HG03097 (cell line): ENCODE results near the gene AFAP1.
"Not testable (repeated sequence)": the region's sequence is repeated elsewhere in the genome, so short reads cannot be mapped to it uniquely, and the experiment has no call there.

Experiments used
- ATAC-seq: cut with Tn5 transposase; IDR thresholded peaks from one replicate; pipeline ENCODE4 v1.9.1; 2021; ENCODE audit not compliant: unreplicated experiment, low FRiP score

AFAP1 gene

DNA sequence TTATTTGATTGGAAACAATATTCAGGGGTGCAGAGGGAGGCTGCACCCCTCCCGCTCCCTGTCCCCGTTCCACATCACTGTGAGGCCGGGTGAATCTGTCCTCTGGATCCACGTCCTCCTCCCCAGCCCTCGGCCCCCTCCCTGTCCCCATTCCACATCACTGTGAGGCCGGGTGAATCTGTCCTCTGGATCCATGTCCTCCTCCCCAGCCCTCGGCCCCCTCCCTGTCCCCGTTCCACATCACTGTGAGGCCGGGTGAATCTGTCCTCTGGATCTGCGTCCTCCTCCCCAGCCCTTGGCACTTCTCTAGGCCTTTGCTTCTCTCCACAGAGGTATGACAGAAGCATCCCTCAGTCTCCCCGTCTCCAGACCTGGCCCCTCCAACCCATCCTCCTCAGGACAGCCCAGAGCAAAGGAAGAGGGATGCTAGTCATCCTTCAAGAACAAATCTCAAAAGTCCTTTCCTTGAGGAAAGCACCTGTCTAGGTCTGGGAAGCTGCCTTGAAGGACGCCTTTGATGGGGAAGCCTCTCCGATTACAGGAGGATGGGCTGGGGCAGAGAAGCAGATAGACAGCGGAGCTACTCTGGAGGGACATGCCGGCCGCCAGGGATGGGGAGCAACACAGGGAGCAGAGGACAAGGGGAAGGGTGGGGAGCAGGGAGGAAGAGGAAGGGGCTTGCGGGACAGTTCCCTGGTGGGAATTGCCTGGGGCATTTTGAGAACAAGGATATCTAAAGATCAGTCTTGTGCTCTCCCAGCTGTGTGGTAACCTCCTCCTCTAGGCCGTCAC is 10.8 kb upstream of the AFAP1 start:
- no peak for ATAC-seq

DNA sequence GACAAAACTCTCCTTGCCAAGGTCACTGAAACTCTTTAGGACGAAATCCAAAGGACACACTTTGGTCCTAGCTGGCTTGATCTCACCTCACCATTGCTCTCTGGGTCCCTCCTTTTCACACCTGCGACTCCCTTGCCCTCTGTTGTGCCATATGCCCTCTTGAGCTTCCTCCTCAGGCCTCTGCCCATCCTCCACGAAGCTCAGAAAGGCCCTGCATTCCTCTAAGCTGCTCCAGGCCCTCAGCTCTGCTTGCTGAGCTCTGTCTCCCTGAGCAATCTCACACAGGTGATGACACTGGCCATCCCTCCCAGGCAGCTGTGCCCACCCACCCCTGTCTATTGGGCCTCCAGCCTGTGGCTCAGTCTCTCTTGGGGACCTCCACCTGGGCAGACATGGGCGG is 10.1 kb upstream of the AFAP1 start:
- no peak for ATAC-seq

DNA sequence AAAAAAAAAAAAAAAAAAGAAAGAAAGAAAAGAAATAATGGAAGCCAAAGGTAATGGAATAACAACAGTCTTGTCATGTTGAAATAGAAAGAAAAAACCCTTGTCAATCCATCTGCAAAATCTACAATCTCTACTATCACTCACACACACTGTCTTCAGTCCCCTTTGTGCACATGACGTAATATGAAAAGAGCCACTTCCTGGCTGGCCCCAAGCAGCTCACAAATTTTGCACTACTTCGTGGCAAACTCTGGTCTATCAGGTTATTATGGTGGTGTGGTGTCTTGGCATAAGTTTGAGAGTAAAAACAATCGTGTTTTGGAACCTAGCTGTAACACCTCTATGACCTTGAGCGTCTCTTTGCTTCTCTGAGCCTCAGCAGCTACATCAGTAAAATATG is 8.3 kb upstream of the AFAP1 start:
- no peak for ATAC-seq

DNA sequence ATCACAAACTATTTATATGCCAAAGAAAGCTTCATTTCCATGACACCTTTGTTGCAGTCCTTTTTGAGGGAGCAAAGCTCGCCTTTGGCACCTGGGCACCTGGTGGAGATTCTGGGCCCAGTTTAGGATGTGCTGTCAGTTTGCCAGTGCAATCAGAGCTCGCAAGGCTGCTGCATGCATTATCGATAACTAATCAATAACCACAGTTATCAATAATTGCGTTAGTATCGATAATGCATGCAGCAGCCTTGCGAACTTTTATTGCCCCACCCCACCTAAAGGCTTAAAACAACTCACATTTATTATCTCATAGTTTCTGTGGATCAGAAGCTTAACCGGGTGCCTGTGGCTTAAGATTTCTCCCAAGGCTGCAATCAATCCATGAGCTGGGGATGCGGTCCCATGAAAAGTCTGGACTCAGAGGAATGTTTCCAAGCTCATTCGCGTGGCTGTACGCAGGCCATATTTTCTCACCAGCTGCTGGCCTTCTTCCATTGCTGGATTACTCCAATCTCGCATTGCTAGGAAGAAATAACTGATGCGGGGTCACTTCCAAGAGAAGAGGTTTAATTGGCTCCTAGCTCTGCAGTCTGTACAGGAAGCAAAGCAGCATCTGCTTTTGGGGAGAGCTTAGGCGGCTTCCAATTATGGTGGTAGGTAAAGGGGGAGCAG is 6.2 kb upstream of the AFAP1 start:
- ATAC-seq = no peak

DNA sequence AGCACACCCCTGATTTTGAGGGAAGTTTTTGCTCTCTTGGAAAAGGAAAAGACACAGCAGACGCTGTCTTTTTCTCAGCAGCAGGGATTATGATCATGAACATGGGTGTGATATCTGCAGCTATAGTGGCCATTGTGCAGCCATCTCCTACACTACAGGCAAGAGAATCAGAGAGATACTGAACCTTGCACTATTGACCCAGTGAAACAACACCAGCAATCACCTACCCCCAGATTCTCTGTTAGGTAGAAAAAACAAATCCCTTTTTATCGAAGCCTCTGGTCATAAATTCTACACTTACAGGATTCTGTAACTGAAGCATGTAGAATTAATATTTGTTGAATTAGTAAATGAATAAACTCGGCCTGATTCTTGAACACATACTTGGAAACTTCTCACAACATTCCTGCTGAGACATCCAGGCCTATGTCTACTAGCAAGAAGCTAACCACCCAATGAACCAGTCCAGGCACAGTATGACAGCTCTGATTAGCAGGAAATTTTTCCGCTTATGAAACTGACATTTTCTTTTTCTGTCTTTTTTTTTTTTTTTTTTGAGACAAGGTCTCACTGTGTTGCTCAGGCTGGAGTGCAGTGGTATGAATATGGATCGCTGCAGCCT is 5.0 kb upstream of the AFAP1 start:
- ATAC-seq = no peak

DNA sequence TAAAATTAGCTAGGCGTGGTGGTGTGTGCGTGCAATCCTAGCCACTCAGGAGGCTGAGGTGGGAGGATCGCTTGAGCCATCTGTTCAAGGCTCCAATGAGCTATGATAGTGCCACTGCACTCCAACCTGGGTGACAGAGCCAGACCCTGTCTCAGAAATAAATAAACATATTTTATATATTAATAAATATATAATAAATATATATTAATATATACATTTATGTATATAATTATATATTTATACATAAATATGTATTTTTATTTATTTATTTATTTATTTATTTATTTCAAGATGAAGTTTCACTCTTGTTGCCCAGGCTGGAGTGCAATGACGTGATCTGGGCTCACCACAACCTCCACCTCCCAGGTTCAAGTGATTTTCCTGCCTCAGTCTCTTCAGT is 4.0 kb upstream of the AFAP1 start:
- not testable (repeated sequence) for ATAC-seq

DNA sequence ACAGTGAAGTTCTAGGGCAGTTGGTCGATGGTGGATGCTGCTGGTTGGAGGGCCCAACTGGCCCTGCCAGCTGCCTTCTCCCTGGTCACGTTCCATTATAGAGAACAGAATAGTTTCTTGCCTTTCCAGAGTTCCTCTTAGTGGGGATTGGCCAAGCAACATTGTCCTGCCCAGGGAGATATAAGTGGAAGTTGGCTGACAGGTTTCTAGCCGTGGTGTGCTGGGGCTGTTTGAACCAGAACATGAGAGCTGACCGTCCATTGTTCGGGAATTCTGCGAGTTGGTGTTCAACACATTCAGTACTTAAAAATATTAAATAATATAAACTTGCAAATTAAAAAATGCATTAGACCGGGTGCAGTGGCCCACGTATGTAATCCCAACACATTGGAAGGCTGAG is 3.5 kb upstream of the AFAP1 start:
- ATAC-seq = no peak

DNA sequence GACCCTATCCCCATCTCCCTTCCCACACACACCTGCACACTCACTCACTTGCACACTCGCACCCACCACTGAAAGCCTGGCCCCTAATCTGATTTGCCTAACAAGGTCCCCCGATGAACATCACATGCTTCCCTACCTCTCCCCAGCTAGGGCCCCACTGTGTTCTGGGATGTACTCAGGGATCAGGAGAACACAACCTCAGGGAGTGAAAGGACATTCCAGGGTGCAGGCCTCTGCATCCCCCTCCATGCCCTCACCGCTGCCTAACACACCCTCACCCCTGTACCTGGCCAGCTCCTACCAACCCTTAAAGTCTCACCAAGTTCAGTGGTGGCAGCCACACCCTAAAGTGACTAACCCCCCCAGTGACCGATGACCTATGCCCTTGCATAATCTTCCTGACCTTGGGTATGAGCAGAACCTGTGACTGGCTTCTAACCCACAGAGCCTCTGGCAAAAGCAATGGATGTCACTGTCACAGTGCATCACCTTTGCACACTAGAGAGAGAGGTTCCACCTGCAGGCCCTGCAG is 2.4 kb upstream of the AFAP1 start:
- ATAC-seq = no peak

DNA sequence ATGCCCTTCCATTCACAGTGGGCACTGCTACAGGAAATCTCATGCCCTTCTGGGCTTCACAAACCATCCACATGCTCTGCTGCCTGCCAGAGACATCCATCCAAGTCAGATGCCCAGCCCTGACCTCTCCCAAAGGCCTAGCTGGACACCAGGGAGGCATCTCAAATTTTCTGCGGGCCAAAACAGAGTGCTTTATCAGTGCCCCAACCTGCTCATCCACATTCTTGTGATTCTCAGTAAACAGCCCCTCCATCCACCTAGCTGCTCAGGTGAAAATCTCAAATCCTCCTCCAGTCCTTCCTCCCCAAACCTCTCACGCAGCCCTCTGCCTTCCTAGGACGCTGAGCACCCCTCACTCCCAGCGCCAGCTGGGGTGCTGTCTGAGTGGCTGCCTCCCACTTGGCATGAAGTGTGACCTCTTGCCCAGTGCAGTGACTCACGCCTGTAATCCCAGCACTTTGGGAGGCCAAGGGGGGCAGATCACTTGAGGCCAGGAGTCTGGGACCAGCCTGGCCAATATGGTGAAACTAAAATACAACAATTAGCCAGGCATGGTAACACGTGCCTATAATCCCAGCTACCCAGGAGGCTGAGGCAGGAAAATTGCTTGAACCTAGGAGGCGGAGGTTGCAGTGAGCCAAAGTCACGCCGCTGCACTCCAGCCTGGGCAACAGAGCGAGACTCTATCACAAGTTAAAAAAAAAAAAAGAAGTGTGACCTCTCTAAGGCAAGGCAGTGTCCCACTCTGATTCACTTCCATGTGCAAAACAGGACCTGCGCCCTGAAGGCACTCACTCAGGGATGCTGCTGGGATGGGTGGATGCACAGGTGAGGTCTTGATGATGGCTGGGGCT is 1.7 kb upstream of the AFAP1 start:
- ATAC-seq = no peak

DNA sequence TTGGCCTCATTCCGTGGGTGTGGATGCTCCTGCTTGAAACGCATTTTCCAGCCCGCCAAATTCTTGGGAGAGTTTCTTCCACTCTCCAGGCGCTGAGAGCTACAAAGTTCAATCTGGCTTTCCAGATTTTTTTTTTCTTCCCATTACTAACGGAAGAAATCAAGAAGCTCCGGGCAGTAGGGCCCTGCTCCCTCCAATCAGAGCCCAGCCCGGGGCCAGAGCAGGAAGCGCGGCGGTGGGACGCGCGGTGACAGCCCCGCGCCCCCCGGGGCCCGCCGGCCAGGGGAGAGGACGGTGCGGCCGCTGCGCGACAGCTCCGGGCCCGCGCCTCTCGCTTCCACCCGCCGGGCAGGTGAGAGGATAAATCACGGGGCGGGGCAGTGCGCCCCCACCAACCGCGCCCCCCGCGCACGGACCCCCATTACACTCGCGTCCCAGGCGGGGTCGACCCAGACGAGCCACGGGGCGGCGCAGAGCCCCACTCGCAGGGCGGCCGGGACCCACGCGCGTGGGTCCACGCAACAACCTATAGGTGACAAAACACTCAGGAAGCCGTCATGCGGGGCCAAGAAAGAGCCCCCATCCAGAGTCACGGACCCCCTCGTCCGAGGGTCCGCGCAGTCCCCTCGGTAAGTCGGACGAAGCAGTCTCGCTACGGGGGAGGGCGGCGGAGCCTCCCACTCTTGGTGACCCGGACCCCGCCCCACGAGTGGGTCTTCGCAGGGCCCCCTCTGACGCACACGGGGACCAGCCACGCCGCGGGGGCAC is 868 bp downstream of the AFAP1 start:
- no peak for ATAC-seq

DNA sequence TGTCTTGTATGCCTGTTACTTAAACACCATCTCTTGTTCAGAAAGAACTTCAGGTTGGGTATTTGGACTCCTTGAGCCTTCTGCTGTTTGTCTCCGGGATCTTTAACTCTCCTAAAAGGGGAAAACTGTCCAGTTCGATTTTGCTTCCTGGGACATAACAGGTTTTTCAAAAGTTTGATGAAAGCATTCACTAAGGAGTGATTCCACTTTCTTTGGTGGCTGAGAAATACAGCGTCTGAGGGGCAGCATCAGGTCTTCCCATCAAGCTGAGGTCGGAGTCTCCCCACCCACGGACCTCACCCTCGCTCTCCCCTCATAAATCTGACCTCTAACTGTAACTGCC is 1.4 kb downstream of the AFAP1 start:
- ATAC-seq = no peak

DNA sequence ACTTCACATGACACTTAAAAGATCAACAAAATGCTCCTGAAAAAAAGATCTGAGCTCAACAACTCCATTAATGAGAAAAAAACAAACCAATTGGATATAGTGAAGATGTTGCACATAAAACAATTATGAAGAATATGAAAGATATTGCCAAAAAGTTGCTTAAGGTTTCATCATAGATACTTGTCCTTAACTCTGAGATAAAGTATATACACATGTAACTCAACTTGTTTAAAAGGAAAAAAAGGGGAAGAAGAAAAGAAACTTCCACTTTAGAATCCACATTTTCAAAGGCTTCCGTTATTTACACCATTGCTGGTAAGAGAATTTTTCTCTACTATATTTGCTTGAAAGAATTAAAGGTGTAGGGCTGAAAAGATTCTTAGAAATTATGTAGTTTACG is 2.7 kb downstream of the AFAP1 start:
- no peak for ATAC-seq

DNA sequence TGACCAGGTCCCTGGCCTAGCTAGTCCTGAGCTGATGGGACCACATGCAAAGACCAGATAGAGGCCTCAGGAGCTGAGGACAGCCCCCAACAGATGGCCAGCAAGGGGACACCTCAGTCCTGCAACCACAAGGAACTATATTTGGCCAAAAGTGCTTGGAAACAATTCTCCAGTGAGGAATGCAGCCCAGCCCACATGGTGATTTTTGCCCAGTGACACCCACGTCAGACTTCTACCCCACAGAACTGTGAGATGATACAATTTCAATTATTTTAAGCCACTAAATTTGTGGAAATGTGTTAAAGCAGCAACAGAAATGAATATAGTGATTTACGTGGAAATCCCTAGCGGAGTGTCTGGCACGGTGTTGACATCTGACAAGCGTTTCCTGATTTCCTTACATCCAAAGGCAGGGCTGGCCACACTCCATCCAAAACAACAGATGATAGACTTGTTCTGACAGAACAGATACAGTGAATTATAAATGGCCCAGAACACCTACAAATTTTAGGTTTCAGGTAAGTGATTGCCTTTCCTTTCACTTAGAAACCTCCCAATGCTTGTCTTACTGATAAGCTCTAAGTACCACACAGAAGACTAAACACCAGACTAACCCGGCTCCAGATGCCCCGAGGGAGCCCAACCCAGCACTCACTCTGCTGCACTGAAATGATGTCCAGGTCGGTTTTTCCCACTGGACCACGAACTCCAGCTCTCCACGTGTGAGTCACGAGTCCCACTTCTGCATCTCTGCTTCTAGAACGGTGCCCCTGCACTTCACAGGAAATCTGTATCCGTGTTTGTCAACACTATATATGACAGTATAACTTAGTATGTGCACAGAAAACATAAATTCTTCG is 5.8 kb downstream of the AFAP1 start:
- ATAC-seq = no peak

DNA sequence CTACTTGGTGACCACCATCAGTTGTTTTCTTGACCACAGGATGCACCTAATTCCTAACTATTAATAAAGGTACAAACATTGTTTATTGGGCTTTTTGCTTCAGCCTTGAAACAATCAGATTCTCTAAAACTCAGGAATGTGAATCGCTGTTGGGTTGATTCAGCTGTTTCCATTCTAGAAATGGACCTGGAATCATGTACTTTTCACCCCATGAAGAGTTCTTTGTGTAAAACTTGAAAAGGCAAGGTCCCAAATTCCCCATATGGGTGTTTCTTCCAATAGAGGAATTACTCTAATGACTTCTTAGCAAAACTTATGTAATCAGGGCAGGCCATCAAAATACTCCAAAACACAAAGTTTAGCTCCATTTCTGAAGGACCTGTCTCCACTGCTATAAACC is 7.4 kb downstream of the AFAP1 start:
- no peak for ATAC-seq

DNA sequence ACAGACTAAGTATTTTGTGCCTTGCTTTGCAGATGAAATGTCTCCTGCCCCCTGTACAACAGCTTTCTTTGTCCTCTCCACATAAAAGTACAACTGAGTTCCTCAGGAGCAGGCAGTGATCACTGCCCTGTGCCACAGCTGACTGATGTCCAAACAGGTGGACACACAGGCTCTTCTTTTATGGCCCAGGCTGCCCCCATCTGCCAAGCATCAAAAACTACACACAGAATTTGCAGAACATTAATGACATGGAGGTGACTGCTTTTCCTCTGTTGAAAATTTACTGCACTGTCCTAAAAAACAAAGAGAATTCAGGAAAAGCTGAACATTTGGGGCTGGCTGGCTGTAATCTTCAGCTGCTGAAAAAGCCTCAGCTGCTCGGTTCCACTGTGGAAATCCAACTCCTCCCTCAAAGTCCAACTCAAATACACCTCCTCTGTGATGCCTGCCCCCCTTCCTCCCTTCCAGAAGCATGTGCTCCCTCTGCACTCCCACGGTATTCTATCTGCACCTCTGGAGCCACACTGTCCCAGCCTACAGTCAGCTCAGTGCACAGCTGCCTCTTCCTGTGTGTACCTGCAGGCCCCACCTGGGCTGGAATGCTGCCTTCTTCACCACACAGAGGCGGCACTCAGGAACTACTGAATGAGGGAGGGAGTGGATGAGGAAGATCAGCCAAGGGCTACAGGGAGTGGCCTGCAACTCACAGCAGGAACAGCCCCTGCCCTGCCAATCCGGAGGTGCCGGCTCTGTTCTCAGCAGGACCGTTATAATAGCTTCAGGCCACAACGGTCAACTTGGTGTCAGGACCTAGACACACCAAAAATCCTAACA is 10.3 kb downstream of the AFAP1 start:
- ATAC-seq = no peak

DNA sequence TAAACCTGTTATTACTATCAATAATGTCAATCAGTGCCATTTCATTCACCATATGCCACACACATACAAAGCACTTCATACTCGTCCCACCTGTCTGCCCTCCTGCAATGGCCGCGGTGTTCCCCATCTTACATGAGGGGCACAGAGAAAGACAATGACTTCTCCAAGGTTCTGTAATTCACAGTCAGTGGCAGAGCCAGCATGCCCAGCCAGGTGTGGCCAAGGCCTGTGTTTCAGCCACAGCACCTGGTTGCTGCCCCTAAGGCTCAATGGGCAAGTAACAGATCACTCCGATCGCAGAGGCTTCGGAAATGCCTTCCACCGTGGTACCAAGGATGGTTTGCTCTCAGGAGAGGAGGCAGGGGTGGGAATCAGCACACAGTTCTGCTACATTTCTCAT is 10.9 kb downstream of the AFAP1 start:
- no peak for ATAC-seq

DNA sequence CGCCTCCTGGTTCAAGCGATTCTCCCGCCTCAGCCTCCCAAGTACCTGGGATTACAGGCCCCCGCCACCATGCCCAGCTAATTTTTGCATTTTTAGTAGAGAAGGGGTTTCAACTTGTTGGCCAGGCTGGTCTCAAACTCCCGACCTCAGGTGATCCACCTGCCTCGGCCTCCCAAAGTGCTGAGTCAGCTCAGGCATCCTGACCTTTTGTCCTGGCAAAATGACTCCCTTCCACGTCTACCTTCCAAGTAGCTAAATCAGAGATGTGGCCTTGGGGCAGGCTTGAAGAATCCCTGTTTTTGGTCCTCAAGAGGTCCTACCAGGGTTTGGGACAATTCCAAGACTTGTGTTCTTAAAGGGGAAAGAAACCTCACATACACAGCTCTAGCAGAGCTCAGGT is 12.8 kb downstream of the AFAP1 start:
- ATAC-seq = no peak

DNA sequence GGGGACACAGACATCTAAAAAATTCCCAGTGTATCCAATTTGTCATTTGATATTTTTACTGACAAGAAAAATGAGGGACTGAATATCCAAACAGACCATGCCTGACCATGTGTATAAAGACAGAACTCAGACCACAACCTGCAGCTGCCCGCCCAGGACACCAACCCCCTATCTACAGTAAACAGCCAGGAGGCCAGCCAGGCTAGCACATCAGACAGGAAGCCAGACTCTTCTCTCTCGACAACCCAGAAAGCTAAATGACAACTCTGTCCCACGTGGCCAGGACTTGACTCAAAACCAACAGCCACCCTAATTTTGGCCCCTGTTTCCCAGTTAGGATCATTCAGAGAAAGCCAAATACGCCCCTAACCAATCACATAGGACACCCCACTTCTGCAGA is 15.1 kb downstream of the AFAP1 start:
- ATAC-seq = no peak
